ENCODE data around the gene SCAMP4. TPM values are rescaled to one million over a fixed set of nuclear protein-coding genes. Genes with fewer than 3 reads are reported as not detected.
A peak's percentile ranks its signal among the peaks of the same experiment; 100 is the strongest.

Gene SCAMP4
- total and polyA plus RNA-seq, 2 of the 13 experiments (the other 11 are each of a cell fraction or from before 2014, with no cell fraction given): 10.7 to 13.7 TPM

GRCh38 chr19:1902923-1903322 is 2.3 kb upstream of the SCAMP4 start (continued):
- TF ChIP-seq, protein P1, sequence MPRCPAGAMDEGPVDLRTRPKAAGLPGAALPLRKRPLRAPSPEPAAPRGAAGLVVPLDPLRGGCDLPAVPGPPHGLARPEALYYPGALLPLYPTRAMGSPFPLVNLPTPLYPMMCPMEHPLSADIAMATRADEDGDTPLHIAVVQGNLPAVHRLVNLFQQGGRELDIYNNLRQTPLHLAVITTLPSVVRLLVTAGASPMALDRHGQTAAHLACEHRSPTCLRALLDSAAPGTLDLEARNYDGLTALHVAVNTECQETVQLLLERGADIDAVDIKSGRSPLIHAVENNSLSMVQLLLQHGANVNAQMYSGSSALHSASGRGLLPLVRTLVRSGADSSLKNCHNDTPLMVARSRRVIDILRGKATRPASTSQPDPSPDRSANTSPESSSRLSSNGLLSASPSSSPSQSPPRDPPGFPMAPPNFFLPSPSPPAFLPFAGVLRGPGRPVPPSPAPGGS (CRISPR knock-in tag; IDR thresholded peaks at IDR 0.05): no peak
- no peak for TF ChIP-seq CENPX (CRISPR knock-in tag; IDR thresholded peaks at IDR 0.05)
- TF ChIP-seq ZNF672 (CRISPR knock-in tag; IDR thresholded peaks at IDR 0.05): no peak
- TF ChIP-seq ZNF709 (CRISPR knock-in tag; IDR thresholded peaks at IDR 0.05): no peak
- peak; percentile 26 for TF ChIP-seq ZNF18 (CRISPR knock-in tag; IDR thresholded peaks at IDR 0.05; ENCODE audit: insufficient replicate concordance)
- TF ChIP-seq NFYB (CRISPR knock-in tag; IDR thresholded peaks at IDR 0.05): no peak
- TF ChIP-seq, protein P2, sequence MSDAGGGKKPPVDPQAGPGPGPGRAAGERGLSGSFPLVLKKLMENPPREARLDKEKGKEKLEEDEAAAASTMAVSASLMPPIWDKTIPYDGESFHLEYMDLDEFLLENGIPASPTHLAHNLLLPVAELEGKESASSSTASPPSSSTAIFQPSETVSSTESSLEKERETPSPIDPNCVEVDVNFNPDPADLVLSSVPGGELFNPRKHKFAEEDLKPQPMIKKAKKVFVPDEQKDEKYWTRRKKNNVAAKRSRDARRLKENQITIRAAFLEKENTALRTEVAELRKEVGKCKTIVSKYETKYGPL (CRISPR knock-in tag; IDR thresholded peaks at IDR 0.05): no peak
- TF ChIP-seq ZFP37 (CRISPR knock-in tag; IDR thresholded peaks at IDR 0.05; ENCODE audit: borderline replicate concordance): 0 out of 2 replicates have a peak, but pooled peaks have one; percentile 23
- TF ChIP-seq, protein P3, sequence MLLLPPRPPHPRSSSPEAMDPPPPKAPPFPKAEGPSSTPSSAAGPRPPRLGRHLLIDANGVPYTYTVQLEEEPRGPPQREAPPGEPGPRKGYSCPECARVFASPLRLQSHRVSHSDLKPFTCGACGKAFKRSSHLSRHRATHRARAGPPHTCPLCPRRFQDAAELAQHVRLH (CRISPR knock-in tag; IDR thresholded peaks at IDR 0.05; ENCODE audit: borderline replicate concordance, low read depth): peak; percentile 63; the same call in 1 of the 2 replicates
- TF ChIP-seq, protein P4, sequence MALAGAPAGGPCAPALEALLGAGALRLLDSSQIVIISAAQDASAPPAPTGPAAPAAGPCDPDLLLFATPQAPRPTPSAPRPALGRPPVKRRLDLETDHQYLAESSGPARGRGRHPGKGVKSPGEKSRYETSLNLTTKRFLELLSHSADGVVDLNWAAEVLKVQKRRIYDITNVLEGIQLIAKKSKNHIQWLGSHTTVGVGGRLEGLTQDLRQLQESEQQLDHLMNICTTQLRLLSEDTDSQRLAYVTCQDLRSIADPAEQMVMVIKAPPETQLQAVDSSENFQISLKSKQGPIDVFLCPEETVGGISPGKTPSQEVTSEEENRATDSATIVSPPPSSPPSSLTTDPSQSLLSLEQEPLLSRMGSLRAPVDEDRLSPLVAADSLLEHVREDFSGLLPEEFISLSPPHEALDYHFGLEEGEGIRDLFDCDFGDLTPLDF (CRISPR knock-in tag; IDR thresholded peaks at IDR 0.05): 0 out of 2 replicates have a peak, but pooled peaks have one; percentile 29
- no peak for TF ChIP-seq RBM39 (IDR thresholded peaks at IDR 0.05; ENCODE audit: low read depth, low read length, poor library complexity, severe bottlenecking)
- no peak for TF ChIP-seq BRF2 (CRISPR knock-in tag; IDR thresholded peaks at IDR 0.05)
- TF ChIP-seq ZBTB38 (CRISPR knock-in tag; IDR thresholded peaks at IDR 0.05): no peak
- TF ChIP-seq ELF4 (CRISPR knock-in tag; IDR thresholded peaks at IDR 0.05; ENCODE audit: borderline replicate concordance): no peak
- no peak for TF ChIP-seq HDAC1 (CRISPR knock-in tag; IDR thresholded peaks at IDR 0.05)
- no peak for TF ChIP-seq POLR2AphosphoS2 (IDR thresholded peaks at IDR 0.05; ENCODE audit: low read depth, low read length)
- no peak for TF ChIP-seq FUBP1 (CRISPR knock-in tag; IDR thresholded peaks at IDR 0.05; ENCODE audit: borderline replicate concordance)
- TF ChIP-seq ZNF292 (CRISPR knock-in tag; IDR thresholded peaks at IDR 0.05; ENCODE audit: borderline replicate concordance, low read depth): no peak
- TF ChIP-seq NFATC3 (CRISPR knock-in tag; IDR thresholded peaks at IDR 0.05): no peak
- no peak for TF ChIP-seq SP4 (CRISPR knock-in tag; IDR thresholded peaks at IDR 0.05)
- TF ChIP-seq TRIM22 (IDR thresholded peaks at IDR 0.05): no peak

Data from HepG2 (cell line).